Osteoblast (primary cell): ENCODE measurements around the gene C2orf80. TPM values are rescaled to one million over a fixed set of nuclear protein-coding genes. Genes with fewer than 3 reads are reported as not detected.
"Not testable (repeated sequence)": the region's sequence is repeated elsewhere in the genome, so short reads cannot be mapped to it uniquely, and the experiment has no call there.

Source experiments
- DNase-seq: peaks from one replicate; pipeline ENCODE4 v3.0.0; 2011; ENCODE audit warnings: low spot score, mixed read lengths; ENCODE audit not compliant: insufficient read length; ENCODE audit errors: missing footprints
- H2AFZ ChIP-seq: 2 replicates; pipeline ENCODE4 v1.6.0; 2011; ENCODE audit warnings: mild to moderate bottlenecking, low read length
- H3K27ac ChIP-seq: 2 replicates; pipeline ENCODE4 v1.5.1; 2011; ENCODE audit warnings: mild to moderate bottlenecking, low read depth, low read length, moderate library complexity
- H3K27me3 ChIP-seq: 2 replicates; pipeline ENCODE4 v1.6.0; 2012; ENCODE audit warnings: mild to moderate bottlenecking, control low read depth, inconsistent platforms, low read length, moderate library complexity; ENCODE audit not compliant: insufficient read depth
- H3K36me3 ChIP-seq: 2 replicates; pipeline ENCODE4 v1.5.1; 2011; ENCODE audit warnings: mild to moderate bottlenecking, low read length, control low read depth, moderate library complexity; ENCODE audit not compliant: insufficient read depth
- H3K4me1 ChIP-seq: 2 replicates; pipeline ENCODE4 v1.5.1; 2011; ENCODE audit warnings: mild to moderate bottlenecking, low read length, control low read depth, moderate library complexity; ENCODE audit not compliant: insufficient read depth
- H3K4me2 ChIP-seq: 2 replicates; pipeline ENCODE4 v1.6.0; 2011; ENCODE audit warnings: mild to moderate bottlenecking, low read length; ENCODE audit not compliant: insufficient read depth
- H3K4me3 ChIP-seq: fragments of 200-600 bp; sonication (generic); 3 replicates; pipeline ENCODE4 v1.5.1; 2012; ENCODE audit warnings: mild to moderate bottlenecking, low read length, inconsistent platforms; ENCODE audit not compliant: insufficient read depth
- H3K79me2 ChIP-seq: 2 replicates; pipeline ENCODE4 v1.6.0; 2012; ENCODE audit warnings: mild to moderate bottlenecking, low read length, control low read depth, inconsistent platforms; ENCODE audit not compliant: insufficient read depth
- H3K9me3 ChIP-seq: 2 replicates; pipeline ENCODE4 v1.5.1; 2011; ENCODE audit warnings: low read depth, low read length, control low read depth
- H4K20me1 ChIP-seq: 2 replicates; pipeline ENCODE4 v1.6.0; 2012; ENCODE audit warnings: mild to moderate bottlenecking, low read length, control low read depth; ENCODE audit not compliant: insufficient read depth
- total RNA-seq: library from RNA; depleted of rRNA; stranded (reverse); fragments of >200 nt; gene quantifications from 2 replicates; pipeline ENCODE4 v1.2.3, GENCODE V29; 2012
- TF ChIP-seq, protein P1 (sequence below): IDR thresholded peaks from 2 replicates; pipeline ENCODE4 v1.5.1; 2011; ENCODE audit warnings: mild to moderate bottlenecking, low read depth, low read length, moderate library complexity; ENCODE audit errors: extremely low read depth

C2orf80 gene
- total RNA-seq, 1 donor: not detected

DNA sequence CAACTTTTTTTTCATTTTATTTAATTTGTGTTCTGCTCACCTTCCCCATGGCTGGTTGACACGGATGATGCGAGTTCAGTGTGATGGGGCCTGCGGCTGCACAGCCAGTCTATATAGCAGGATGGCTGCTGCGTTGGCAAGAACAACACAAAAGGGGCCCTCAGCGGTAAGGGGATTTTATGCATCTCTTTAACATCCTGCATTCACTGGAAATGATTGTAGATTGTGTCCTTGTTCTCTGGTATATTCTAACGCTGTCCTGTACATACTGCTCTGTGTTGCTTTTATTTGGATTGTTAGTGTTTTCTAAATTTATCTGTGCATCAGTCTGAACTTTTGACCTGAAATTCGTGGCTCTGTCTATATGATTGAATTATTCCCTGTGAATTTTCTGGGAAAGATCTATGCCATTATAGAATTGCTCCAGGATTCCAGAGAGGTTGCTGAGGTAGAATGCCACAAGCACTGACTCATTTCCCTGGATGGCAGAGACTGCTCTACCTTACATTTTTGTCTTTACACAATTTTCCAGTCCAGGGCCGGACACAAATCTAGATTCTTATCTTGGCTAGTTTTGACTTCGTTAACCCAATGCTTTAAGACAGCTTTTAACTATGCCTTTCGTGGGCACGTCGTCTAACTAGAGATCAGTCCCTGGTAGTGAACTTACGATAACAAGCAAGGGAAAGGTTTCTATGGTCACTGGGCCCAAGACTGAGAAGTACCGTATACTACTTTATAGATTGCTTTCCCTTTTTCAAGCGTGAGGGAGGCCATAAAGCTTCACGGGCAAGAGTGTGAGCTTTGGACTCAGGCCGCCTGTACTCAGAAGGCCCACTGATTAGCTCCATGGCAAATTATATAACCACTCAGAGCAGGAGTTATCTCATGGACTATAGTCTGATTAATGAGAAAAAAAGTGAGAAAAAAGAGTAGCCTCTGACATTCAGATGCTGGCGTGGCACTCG lies 59.8 kb downstream of the C2orf80 start, which contains the start of gene CRYGC:
CRYGC (minus strand) TSS at position 85 of the 968 bp plus-strand sequence; CDS start at position 49, 36 bp downstream.
- TF ChIP-seq, protein P1, sequence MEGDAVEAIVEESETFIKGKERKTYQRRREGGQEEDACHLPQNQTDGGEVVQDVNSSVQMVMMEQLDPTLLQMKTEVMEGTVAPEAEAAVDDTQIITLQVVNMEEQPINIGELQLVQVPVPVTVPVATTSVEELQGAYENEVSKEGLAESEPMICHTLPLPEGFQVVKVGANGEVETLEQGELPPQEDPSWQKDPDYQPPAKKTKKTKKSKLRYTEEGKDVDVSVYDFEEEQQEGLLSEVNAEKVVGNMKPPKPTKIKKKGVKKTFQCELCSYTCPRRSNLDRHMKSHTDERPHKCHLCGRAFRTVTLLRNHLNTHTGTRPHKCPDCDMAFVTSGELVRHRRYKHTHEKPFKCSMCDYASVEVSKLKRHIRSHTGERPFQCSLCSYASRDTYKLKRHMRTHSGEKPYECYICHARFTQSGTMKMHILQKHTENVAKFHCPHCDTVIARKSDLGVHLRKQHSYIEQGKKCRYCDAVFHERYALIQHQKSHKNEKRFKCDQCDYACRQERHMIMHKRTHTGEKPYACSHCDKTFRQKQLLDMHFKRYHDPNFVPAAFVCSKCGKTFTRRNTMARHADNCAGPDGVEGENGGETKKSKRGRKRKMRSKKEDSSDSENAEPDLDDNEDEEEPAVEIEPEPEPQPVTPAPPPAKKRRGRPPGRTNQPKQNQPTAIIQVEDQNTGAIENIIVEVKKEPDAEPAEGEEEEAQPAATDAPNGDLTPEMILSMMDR: no peak
- H3K4me2 ChIP-seq: no peak within 1 kb of the TSS
- H3K36me3 ChIP-seq: no peaks in the 10 kb centered on the region
- no peaks in the 10 kb centered on the region for H3K4me1 ChIP-seq
- no peak within 1 kb of the TSS for H2AFZ ChIP-seq
- H3K4me3 ChIP-seq: no peak within 1 kb of the TSS
- H3K27ac ChIP-seq: no peak within 1 kb of the TSS
- H3K27me3 ChIP-seq: peaks cover 4% of the 10 kb centered on the region
- no peaks in the 10 kb centered on the region for H4K20me1 ChIP-seq
- H3K9me3 ChIP-seq: no peaks in the 10 kb centered on the region
- no peaks in the 10 kb centered on the region for H3K79me2 ChIP-seq
- no peak for DNase-seq

DNA sequence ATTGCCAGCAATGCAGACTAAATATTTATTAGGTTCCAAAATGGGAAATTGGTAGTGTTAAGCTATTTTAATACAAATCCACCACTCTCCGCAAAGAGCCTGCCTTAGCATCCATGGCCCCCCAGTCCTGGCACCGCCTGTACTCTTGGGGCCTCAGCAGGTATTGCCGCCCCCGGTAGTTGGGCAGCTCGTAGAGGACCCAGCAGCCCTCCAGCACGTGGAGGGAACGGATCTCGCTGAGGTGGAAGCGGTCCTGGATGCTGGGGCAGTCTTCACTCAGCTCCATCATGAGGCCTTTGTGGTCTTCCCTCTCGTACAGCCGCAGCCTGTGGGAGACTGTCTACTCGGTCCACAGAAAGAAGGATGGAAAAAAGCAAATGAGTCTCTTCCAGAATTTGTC lies 61.7 kb downstream of the C2orf80 start:
- no peak for DNase-seq
- H2AFZ ChIP-seq: no peak overlapping the region
- H3K27me3 ChIP-seq: peaks cover 19% of the 10 kb centered on the region
- TF ChIP-seq, protein P1: no peak
- no peaks in the 10 kb centered on the region for H4K20me1 ChIP-seq
- no peaks in the 10 kb centered on the region for H3K4me1 ChIP-seq
- no peak overlapping the region for H3K4me2 ChIP-seq
- H3K9me3 ChIP-seq: no peaks in the 10 kb centered on the region
- no peaks in the 10 kb centered on the region for H3K36me3 ChIP-seq
- H3K4me3 ChIP-seq: no peak overlapping the region
- no peak overlapping the region for H3K27ac ChIP-seq
- no peaks in the 10 kb centered on the region for H3K79me2 ChIP-seq

DNA sequence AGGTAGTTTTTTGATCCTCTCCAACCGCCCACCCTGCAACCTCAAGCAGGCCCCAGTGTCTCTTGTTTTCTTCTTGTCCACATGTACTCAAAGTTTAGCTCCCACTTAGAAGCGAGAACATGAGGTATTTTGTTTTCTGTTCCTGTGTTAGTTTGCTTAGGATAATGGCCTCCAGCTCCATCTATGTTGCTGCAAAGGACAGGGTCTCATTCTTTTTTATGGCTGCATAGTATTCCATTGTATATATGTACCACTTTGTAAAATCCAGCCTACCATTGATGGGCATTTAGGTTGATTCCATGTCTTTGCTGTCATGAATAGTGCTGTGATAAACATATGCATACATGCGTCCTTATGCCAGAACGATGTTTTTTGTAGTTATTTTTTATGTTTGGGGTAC lies 62.7 kb downstream of the C2orf80 start:
- no peak overlapping the region for H3K4me3 ChIP-seq
- no peak overlapping the region for H3K27ac ChIP-seq
- H3K36me3 ChIP-seq: no peaks in the 10 kb centered on the region
- no peak overlapping the region for H3K4me2 ChIP-seq
- H3K79me2 ChIP-seq: no peaks in the 10 kb centered on the region
- H3K4me1 ChIP-seq: no peaks in the 10 kb centered on the region
- H3K27me3 ChIP-seq: peaks cover 19% of the 10 kb centered on the region
- H3K9me3 ChIP-seq: no peaks in the 10 kb centered on the region
- TF ChIP-seq, protein P1: no peak
- no peak overlapping the region for H2AFZ ChIP-seq
- DNase-seq: no peak
- H4K20me1 ChIP-seq: no peaks in the 10 kb centered on the region

DNA sequence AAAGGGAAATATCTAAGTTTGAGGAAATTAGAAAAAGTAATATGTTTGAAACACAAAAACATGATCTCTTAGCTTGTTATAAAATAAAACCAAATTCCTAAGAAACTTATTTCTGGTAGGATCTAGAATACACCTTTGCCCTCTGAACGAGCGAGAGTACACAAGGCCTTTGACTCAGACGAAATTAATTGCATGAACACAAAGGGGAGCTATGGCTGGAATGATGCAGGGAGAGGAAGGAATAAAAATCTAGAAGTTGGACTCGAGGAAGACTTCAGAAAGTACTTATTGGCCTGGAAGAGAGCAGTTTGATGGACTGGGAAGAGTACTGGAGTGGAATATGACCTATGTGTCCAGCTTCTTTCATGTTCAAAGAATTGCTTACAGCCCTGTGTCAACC lies 64.6 kb downstream of the C2orf80 start:
- Histone ChIP-seq H3K79me2 (no peaks in the 10 kb centered on the region), H3K4me1 (no peaks in the 10 kb centered on the region), H3K9me3 (no peaks in the 10 kb centered on the region), H2AFZ (no peak overlapping the region), H4K20me1 (no peaks in the 10 kb centered on the region), H3K4me2 (no peak overlapping the region), H3K27ac (no peak overlapping the region), H3K36me3 (no peaks in the 10 kb centered on the region), H3K27me3 (peaks cover 19% of the 10 kb centered on the region), H3K4me3 (no peak overlapping the region)
- TF ChIP-seq, protein P1: no peak
- no peak for DNase-seq

DNA sequence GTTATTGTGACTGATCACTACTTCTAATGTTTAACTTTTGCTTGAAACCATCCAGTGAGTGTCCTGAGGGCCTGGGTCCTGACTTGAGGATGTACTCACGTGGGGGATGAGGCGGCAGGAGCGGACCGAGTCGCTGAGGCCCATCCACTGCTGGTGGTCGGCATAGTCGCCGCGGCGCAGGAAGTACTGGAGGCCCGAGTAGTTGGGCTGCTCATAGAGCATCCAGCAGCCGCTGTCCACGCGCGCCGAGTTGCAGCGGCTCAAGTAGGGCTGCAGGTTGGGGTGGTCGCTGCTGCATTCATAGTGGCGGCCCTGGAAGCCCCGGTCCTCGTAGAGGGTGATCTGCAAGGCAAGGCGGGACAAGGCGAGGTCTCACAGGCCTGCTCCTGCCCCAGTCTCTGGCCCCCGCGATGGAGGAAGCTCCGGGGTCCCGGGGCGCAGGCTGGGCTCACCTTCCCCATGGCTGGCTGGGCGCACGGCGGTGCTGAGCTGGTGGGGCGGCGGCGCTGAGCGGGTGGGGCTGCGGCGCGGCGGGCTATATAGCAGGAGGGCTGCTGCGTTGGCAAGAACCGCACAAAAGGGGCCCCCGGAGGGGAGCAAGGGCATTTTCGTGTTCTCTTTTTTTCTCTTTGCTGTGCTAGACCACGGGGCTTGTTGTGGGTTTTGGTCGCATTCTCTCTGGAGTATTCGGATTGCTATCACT lies 65.7 kb downstream of the C2orf80 start, which contains the start of gene CRYGD:
CRYGD (minus strand) TSS at position 512 of the 703 bp plus-strand sequence; CDS start at position 461, 51 bp downstream.
- H3K27ac ChIP-seq, DNase-seq, H3K4me1 ChIP-seq, H4K20me1 ChIP-seq, H3K79me2 ChIP-seq, H3K9me3 ChIP-seq, H3K36me3 ChIP-seq, H3K4me3 ChIP-seq: not testable (repeated sequence)
- Histone ChIP-seq H3K27me3 (peaks cover 20% of the 10 kb centered on the region), H3K4me2 (peak within 1 kb of the TSS; percentile 36), H2AFZ (peak within 1 kb of the TSS; percentile 3)
